HepG2 (cell line): ENCODE data around the gene SNX21. TPM values are rescaled to one million over a fixed set of nuclear protein-coding genes. Genes with fewer than 3 reads are reported as not detected.

ENCODE experiments used
- GPN1 ChIP-seq: sonication (generic); formaldehyde crosslinking; IDR thresholded peaks from 2 replicates; pipeline ENCODE4 v1.5.1; 2020; ENCODE audit warnings: missing genetic modification reagents, borderline replicate concordance
- NAIF1 ChIP-seq: sonication (generic); formaldehyde crosslinking; IDR thresholded peaks from 2 replicates; pipeline ENCODE4 v1.5.0; 2020; ENCODE audit warnings: mild to moderate bottlenecking, missing genetic modification reagents, borderline replicate concordance
- NR3C1 ChIP-seq: sonication (generic); formaldehyde crosslinking; IDR thresholded peaks from 2 replicates; pipeline ENCODE4 v1.4.0; 2020; ENCODE audit warnings: missing genetic modification reagents
- SMAD9 ChIP-seq: sonication (generic); formaldehyde crosslinking; IDR thresholded peaks from 2 replicates; pipeline ENCODE4 v1.5.1; 2020; ENCODE audit warnings: mild to moderate bottlenecking, missing genetic modification reagents
- TSC22D2 ChIP-seq: sonication (generic); formaldehyde crosslinking; IDR thresholded peaks from 2 replicates; pipeline ENCODE4 v1.5.1; 2020; ENCODE audit warnings: missing genetic modification reagents, mild to moderate bottlenecking, borderline replicate concordance
- YEATS2 ChIP-seq: sonication (generic); formaldehyde crosslinking; IDR thresholded peaks from 2 replicates; pipeline ENCODE4 v1.4.0; 2020; ENCODE audit warnings: missing genetic modification reagents, borderline replicate concordance
- ZC3H4 ChIP-seq: sonication (generic); formaldehyde crosslinking; IDR thresholded peaks from 2 replicates; pipeline ENCODE4 v1.4.0; 2020; ENCODE audit warnings: missing genetic modification reagents, borderline replicate concordance
- ZNF549 ChIP-seq: sonication (generic); formaldehyde crosslinking; IDR thresholded peaks from 2 replicates; pipeline ENCODE4 v1.5.0; 2020; ENCODE audit warnings: missing genetic modification reagents
- ZNF724P ChIP-seq: sonication (generic); formaldehyde crosslinking; IDR thresholded peaks from 2 replicates; pipeline ENCODE4 v1.8.0; 2022; ENCODE audit warnings: missing genetic modification reagents, borderline replicate concordance
- ZNF747 ChIP-seq: sonication (generic); formaldehyde crosslinking; IDR thresholded peaks from 2 replicates; pipeline ENCODE4 v1.8.1; 2023; ENCODE audit warnings: missing genetic modification reagents, mild to moderate bottlenecking, borderline replicate concordance
- polyA plus RNA-seq, 8 experiments: library from polyadenylated mRNA; depleted of rRNA in 3 of 8; stranded (reverse) in 7 of 8; unstranded in 1 of 8; fragments of >200 nt; fragmentation: Illumina TruSeq in 4 of 8; extraction: Trizol in 4 of 8; gene quantifications; 2 replicates each; pipeline versions ENCODE4 v1.2.1 to v1.2.3, GENCODE V29; 2011 to 2016; ENCODE audit warnings: low read depth in 4 of 8, missing spikeins in 1 of 8, mixed read lengths in 1 of 8; ENCODE audit not compliant: insufficient read depth in 1 of 8
- total RNA-seq, 5 experiments: library from RNA; depleted of rRNA; stranded (reverse); fragments of >200 nt; fragmentation: Illumina TruSeq; extraction: Trizol; gene quantifications; 2 replicates each; pipeline ENCODE4 v1.2.3, GENCODE V29; 2016; ENCODE audit warnings: low read depth in 1 of 5
- TF ChIP-seq, protein P1 (sequence below): sonication (generic); formaldehyde crosslinking; IDR thresholded peaks from 2 replicates; pipeline ENCODE4 v1.5.1; 2020; ENCODE audit warnings: missing genetic modification reagents, mild to moderate bottlenecking, borderline replicate concordance
- TF ChIP-seq, protein P2 (sequence below): sonication (generic); formaldehyde crosslinking; IDR thresholded peaks from 2 replicates; pipeline ENCODE4 v1.4.0; 2020; ENCODE audit warnings: missing genetic modification reagents
- TF ChIP-seq, protein P3 (sequence below): sonication (generic); formaldehyde crosslinking; IDR thresholded peaks from 2 replicates; pipeline ENCODE4 v1.4.0; 2020; ENCODE audit warnings: mild to moderate bottlenecking, missing genetic modification reagents
- TF ChIP-seq, protein P4 (sequence below): sonication (generic); formaldehyde crosslinking; IDR thresholded peaks from 2 replicates; pipeline ENCODE4 v1.5.0; 2020; ENCODE audit warnings: missing genetic modification reagents, mild to moderate bottlenecking, borderline replicate concordance
- TF ChIP-seq, protein P5 (sequence below): sonication (generic); formaldehyde crosslinking; IDR thresholded peaks from 2 replicates; pipeline ENCODE4 v1.5.0; 2020; ENCODE audit warnings: mild to moderate bottlenecking, missing genetic modification reagents
- TF ChIP-seq, protein P6 (sequence below): sonication (generic); formaldehyde crosslinking; IDR thresholded peaks from 2 replicates; pipeline ENCODE4 v1.4.0; 2020; ENCODE audit warnings: missing genetic modification reagents

Gene SNX21
- total and polyA plus RNA-seq, 2 of the 13 experiments (the other 11 are each of a cell fraction or from before 2014, with no cell fraction given) = 7.7 to 12.8 TPM

DNA sequence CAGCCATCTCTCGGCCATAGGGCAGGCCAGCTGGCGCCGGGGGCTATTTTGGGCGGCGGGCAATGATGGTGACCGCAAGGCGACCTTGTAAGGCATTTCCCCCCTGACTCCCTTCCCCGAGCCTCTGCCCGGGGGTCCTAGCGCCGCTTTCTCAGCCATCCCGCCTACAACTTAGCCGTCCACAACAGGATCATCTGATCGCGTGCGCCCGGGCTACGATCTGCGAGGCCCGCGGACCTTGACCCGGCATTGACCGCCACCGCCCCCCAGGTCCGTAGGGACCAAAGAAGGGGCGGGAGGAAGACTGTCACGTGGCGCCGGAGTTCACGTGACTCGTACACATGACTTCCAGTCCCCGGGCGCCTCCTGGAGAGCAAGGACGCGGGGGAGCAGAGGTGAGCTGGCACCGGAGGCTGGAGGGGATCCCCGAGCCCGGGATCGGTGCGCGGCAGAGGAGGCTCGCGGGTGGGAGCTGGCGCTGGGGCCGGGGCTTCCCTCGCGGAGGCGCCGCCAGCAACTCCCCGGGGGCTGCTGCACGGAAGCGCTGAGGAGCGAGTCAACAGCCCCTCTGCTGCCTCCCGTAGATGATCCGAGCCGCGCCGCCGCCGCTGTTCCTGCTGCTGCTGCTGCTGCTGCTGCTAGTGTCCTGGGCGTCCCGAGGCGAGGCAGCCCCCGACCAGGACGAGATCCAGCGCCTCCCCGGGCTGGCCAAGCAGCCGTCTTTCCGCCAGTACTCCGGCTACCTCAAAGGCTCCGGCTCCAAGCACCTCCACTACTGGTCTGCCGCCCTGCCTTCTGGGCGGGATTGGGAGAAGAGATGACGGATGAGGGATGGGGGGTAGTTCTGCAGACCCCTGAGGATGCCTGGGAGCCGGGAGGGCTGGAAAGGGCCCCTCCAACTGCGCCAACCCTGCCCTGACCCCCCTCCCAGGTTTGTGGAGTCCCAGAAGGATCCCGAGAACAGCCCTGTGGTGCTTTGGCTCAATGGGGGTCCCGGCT lies 57.7 kb downstream of the SNX21 start, which contains the start of the genes CTSA and NEURL2 (continued):
- TF ChIP-seq, protein P1, sequence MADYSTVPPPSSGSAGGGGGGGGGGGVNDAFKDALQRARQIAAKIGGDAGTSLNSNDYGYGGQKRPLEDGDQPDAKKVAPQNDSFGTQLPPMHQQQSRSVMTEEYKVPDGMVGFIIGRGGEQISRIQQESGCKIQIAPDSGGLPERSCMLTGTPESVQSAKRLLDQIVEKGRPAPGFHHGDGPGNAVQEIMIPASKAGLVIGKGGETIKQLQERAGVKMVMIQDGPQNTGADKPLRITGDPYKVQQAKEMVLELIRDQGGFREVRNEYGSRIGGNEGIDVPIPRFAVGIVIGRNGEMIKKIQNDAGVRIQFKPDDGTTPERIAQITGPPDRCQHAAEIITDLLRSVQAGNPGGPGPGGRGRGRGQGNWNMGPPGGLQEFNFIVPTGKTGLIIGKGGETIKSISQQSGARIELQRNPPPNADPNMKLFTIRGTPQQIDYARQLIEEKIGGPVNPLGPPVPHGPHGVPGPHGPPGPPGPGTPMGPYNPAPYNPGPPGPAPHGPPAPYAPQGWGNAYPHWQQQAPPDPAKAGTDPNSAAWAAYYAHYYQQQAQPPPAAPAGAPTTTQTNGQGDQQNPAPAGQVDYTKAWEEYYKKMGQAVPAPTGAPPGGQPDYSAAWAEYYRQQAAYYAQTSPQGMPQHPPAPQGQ (CRISPR knock-in tag) = peak; percentile 98; the same call in 1 of the 2 replicates
- TF ChIP-seq, protein P2, sequence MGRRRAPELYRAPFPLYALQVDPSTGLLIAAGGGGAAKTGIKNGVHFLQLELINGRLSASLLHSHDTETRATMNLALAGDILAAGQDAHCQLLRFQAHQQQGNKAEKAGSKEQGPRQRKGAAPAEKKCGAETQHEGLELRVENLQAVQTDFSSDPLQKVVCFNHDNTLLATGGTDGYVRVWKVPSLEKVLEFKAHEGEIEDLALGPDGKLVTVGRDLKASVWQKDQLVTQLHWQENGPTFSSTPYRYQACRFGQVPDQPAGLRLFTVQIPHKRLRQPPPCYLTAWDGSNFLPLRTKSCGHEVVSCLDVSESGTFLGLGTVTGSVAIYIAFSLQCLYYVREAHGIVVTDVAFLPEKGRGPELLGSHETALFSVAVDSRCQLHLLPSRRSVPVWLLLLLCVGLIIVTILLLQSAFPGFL (CRISPR knock-in tag) = no peak
- TF ChIP-seq GPN1 (CRISPR knock-in tag) = peak; percentile 27; the same call in 1 of the 2 replicates
- TF ChIP-seq, protein P3, sequence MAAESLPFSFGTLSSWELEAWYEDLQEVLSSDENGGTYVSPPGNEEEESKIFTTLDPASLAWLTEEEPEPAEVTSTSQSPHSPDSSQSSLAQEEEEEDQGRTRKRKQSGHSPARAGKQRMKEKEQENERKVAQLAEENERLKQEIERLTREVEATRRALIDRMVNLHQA (CRISPR knock-in tag) = peak; percentile 94
- no peak for TF ChIP-seq NR3C1 (CRISPR knock-in tag)
- TF ChIP-seq, protein P4, sequence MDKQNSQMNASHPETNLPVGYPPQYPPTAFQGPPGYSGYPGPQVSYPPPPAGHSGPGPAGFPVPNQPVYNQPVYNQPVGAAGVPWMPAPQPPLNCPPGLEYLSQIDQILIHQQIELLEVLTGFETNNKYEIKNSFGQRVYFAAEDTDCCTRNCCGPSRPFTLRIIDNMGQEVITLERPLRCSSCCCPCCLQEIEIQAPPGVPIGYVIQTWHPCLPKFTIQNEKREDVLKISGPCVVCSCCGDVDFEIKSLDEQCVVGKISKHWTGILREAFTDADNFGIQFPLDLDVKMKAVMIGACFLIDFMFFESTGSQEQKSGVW = peak; percentile 94; the same call in 1 of the 2 replicates
- TF ChIP-seq TSC22D2 (CRISPR knock-in tag) = peak; percentile 98
- TF ChIP-seq ZNF724P (CRISPR knock-in tag) = peak; percentile 96
- peak; percentile 96 for TF ChIP-seq NAIF1 (CRISPR knock-in tag)
- TF ChIP-seq SMAD9 = peak; percentile 98
- TF ChIP-seq, protein P5, sequence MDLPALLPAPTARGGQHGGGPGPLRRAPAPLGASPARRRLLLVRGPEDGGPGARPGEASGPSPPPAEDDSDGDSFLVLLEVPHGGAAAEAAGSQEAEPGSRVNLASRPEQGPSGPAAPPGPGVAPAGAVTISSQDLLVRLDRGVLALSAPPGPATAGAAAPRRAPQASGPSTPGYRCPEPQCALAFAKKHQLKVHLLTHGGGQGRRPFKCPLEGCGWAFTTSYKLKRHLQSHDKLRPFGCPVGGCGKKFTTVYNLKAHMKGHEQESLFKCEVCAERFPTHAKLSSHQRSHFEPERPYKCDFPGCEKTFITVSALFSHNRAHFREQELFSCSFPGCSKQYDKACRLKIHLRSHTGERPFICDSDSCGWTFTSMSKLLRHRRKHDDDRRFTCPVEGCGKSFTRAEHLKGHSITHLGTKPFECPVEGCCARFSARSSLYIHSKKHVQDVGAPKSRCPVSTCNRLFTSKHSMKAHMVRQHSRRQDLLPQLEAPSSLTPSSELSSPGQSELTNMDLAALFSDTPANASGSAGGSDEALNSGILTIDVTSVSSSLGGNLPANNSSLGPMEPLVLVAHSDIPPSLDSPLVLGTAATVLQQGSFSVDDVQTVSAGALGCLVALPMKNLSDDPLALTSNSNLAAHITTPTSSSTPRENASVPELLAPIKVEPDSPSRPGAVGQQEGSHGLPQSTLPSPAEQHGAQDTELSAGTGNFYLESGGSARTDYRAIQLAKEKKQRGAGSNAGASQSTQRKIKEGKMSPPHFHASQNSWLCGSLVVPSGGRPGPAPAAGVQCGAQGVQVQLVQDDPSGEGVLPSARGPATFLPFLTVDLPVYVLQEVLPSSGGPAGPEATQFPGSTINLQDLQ (CRISPR knock-in tag) = peak; percentile 97
- peak; percentile 100 for TF ChIP-seq ZNF747
- TF ChIP-seq ZC3H4 (CRISPR knock-in tag) = peak; percentile 75; the same call in 1 of the 2 replicates
- peak; percentile 100 for TF ChIP-seq YEATS2 (CRISPR knock-in tag)
- TF ChIP-seq, protein P6, sequence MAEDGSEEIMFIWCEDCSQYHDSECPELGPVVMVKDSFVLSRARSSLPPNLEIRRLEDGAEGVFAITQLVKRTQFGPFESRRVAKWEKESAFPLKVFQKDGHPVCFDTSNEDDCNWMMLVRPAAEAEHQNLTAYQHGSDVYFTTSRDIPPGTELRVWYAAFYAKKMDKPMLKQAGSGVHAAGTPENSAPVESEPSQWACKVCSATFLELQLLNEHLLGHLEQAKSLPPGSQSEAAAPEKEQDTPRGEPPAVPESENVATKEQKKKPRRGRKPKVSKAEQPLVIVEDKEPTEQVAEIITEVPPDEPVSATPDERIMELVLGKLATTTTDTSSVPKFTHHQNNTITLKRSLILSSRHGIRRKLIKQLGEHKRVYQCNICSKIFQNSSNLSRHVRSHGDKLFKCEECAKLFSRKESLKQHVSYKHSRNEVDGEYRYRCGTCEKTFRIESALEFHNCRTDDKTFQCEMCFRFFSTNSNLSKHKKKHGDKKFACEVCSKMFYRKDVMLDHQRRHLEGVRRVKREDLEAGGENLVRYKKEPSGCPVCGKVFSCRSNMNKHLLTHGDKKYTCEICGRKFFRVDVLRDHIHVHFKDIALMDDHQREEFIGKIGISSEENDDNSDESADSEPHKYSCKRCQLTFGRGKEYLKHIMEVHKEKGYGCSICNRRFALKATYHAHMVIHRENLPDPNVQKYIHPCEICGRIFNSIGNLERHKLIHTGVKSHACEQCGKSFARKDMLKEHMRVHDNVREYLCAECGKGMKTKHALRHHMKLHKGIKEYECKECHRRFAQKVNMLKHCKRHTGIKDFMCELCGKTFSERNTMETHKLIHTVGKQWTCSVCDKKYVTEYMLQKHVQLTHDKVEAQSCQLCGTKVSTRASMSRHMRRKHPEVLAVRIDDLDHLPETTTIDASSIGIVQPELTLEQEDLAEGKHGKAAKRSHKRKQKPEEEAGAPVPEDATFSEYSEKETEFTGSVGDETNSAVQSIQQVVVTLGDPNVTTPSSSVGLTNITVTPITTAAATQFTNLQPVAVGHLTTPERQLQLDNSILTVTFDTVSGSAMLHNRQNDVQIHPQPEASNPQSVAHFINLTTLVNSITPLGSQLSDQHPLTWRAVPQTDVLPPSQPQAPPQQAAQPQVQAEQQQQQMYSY (CRISPR knock-in tag) = peak; percentile 82; the same call in 1 of the 2 replicates
- peak; percentile 72; the same call in 1 of the 2 replicates for TF ChIP-seq ZNF549 (CRISPR knock-in tag)
